ENCODE results near the gene ZC3H10. TPM values are rescaled to one million over a fixed set of nuclear protein-coding genes. Genes with fewer than 3 reads are reported as not detected.

The ZC3H10 gene
- total RNA-seq, 5 donors from 2014 or later (not counting 1 experiment from before 2014, with no cell fraction given): 8.4 to 15.1 (median 11.4) TPM

GRCh38 chr12:56104109-56104814, 13.8 kb upstream of the ZC3H10 start, which contains the start of gene PA2G4:
Gene PA2G4 (plus strand): TSS chr12:56104559. CDS start chr12:56104738, 179 bp downstream.
- under 1% methylated on average over 50 of the region's 60 CpGs for WGBS (ENCODE audit: insufficient coverage)

GRCh38 chr12:56104815-56105608, 13.1 kb upstream of the ZC3H10 start:
- H3K4me3 Mint-ChIP-seq: peak overlapping the region; percentile 94 to 98 (median 96)
- peak overlapping the region; percentile 99 to 100 for H3K27ac Mint-ChIP-seq
- H3K36me3 Mint-ChIP-seq: peaks cover 31% of the 10 kb centered on the region
- POLR2A ChIA-PET: interaction anchor here (0.6 to 2.1 kb wide), 6 partner anchors 12 to 334 kb away, joined by 3 to 7 read pairs (median 4); partner anchors contain the start of gene RPL41 (in 1 of the 2)
- DNase-seq: peak in 5 of 35 experiments; percentile 10 to 28 (median 11)
- no peaks in the 10 kb centered on the region for H3K9me3 Mint-ChIP-seq
- CTCF ChIA-PET: interaction anchor here (0.6 to 2.0 kb wide), 15 partner anchors 12 to 375 kb away, joined by 3 to 11 read pairs (median 4); partner anchors contain the start of genes CNPY2 (in 1 of the 2), COQ10A (in 1 of the 2), ESYT1 (in 1 of the 2) and RAB5B (in 1 of the 2)
- Histone ChIP-seq H3K27ac (ENCODE audit: low read length) (peak overlapping the region; percentile 72), H3K27me3 (replicated peaks in 1 of 2; ENCODE audit: control insufficient read depth in 2 of 2, extremely low read depth in 1 of 2, insufficient read depth in 2 of 2, low read length in 1 of 2) (no peaks in the 10 kb centered on the region), H3K4me3 (ENCODE audit: control insufficient read depth in 1 of 2, extremely low read depth in 1 of 2, low read length in 1 of 2) (peak overlapping the region; percentile 73 to 92), H3K36me3 (ENCODE audit: control insufficient read depth in 2 of 2, extremely low read depth in 1 of 2, insufficient read depth in 1 of 2, low read length in 1 of 2) (peaks cover 7 to 33% of the 10 kb centered on the region in 2 donors), H3K4me1 (ENCODE audit: control insufficient read depth in 1 of 2, extremely low read depth in 1 of 2, insufficient read depth in 2 of 2, low read length in 2 of 2) (peaks cover 35 to 49% of the 10 kb centered on the region in 2 experiments), H3K9me3 (no peaks in the 10 kb centered on the region)
- H3K27me3 Mint-ChIP-seq: no peaks in the 10 kb centered on the region
- 0% methylated on average over 37 of the region's 40 CpGs for WGBS (ENCODE audit: insufficient coverage)
- ATAC-seq (replicated peaks in 1 of 4): peak; percentile 2 to 6 (median 6)
- H3K4me1 Mint-ChIP-seq: peaks cover 53 to 63% (median 60%) of the 10 kb centered on the region in 3 donors

More at GRCh38 chr12:56104109-56104814, 13.8 kb upstream of the ZC3H10 start, which contains the start of gene PA2G4:
- peak within 1 kb of the TSS; percentile 72 for H3K27ac ChIP-seq (ENCODE audit: low read length)
- Mint-ChIP-seq H3K4me1 (peaks cover 55 to 66% (median 63%) of the 10 kb centered on the region in 3 donors), H3K27me3 (no peaks in the 10 kb centered on the region), H3K36me3 (peaks cover 25% of the 10 kb centered on the region), H3K9me3 (no peaks in the 10 kb centered on the region), H3K4me3 (peak within 1 kb of the TSS; percentile 94 to 98 (median 96)), H3K27ac (peak within 1 kb of the TSS; percentile 99 to 100)
- H3K4me3 ChIP-seq (ENCODE audit: control insufficient read depth in 1 of 2, extremely low read depth in 1 of 2, low read length in 1 of 2): peak within 1 kb of the TSS; percentile 73 to 92
- H3K27me3 ChIP-seq (replicated peaks in 1 of 2; ENCODE audit: control insufficient read depth in 2 of 2, extremely low read depth in 1 of 2, insufficient read depth in 2 of 2, low read length in 1 of 2): no peaks in the 10 kb centered on the region
- ChIA-PET POLR2A (interaction anchor here (0.6 to 2.1 kb wide), 8 partner anchors 12 to 334 kb away, joined by 3 to 7 read pairs (median 4); partner anchors contain the start of genes RAB5B (in 1 of the 2), RNF41 (in 1 of the 2) and RPL41 (in 1 of the 2)), CTCF (interaction anchor here (0.8 to 2.0 kb wide), 16 partner anchors 13 to 286 kb away, joined by 3 to 11 read pairs (median 4); partner anchors contain the start of genes CNPY2 (in 1 of the 2), COQ10A (in 1 of the 2), ESYT1 (in 1 of the 2) and ORMDL2 (in 1 of the 2))
- peaks cover 7 to 26% of the 10 kb centered on the region in 2 donors for H3K36me3 ChIP-seq (ENCODE audit: control insufficient read depth in 2 of 2, extremely low read depth in 1 of 2, insufficient read depth in 1 of 2, low read length in 1 of 2)
- peaks cover 35 to 49% of the 10 kb centered on the region in 2 experiments for H3K4me1 ChIP-seq (ENCODE audit: control insufficient read depth in 1 of 2, extremely low read depth in 1 of 2, insufficient read depth in 2 of 2, low read length in 2 of 2)
- H3K9me3 ChIP-seq: no peaks in the 10 kb centered on the region
- peak; percentile 87 to 93 (median 90) for ATAC-seq (replicated peaks in 1 of 4)
- DNase-seq: peak; percentile 85 to 96 (median 91)

GRCh38 chr12:56105609-56105902, 12.5 kb upstream of the ZC3H10 start:
- peaks cover 52 to 61% (median 59%) of the 10 kb centered on the region in 3 donors for H3K4me1 Mint-ChIP-seq
- no peaks in the 10 kb centered on the region for H3K9me3 ChIP-seq
- H3K27ac ChIP-seq (ENCODE audit: low read length): no peak overlapping the region
- peaks cover 35 to 49% of the 10 kb centered on the region in 2 experiments for H3K4me1 ChIP-seq (ENCODE audit: control insufficient read depth in 1 of 2, extremely low read depth in 1 of 2, insufficient read depth in 2 of 2, low read length in 2 of 2)
- WGBS (ENCODE audit: insufficient coverage): no CpG with 5 or more reads among the region's 2 CpGs
- peak overlapping the region; percentile 73 to 92 for H3K4me3 ChIP-seq (ENCODE audit: control insufficient read depth in 1 of 2, extremely low read depth in 1 of 2, low read length in 1 of 2)
- H3K36me3 ChIP-seq (ENCODE audit: control insufficient read depth in 2 of 2, extremely low read depth in 1 of 2, insufficient read depth in 1 of 2, low read length in 1 of 2): peaks cover 7 to 39% of the 10 kb centered on the region in 2 donors
- no peak for DNase-seq
- H3K27me3 ChIP-seq (replicated peaks in 1 of 2; ENCODE audit: control insufficient read depth in 2 of 2, extremely low read depth in 1 of 2, insufficient read depth in 2 of 2, low read length in 1 of 2): no peaks in the 10 kb centered on the region
- CTCF ChIA-PET: interaction anchor here in 1 of 2 donors (1.1 to 1.8 kb wide), 2 partner anchors 13 to 21 kb away, joined by 3 to 9 read pairs; partner anchors contain the start of gene ZC3H10
- H3K4me3 Mint-ChIP-seq: peak overlapping the region; percentile 94 to 98 (median 96)
- peak overlapping the region; percentile 99 to 100 for H3K27ac Mint-ChIP-seq
- ATAC-seq (replicated peaks in 1 of 4): no peak
- H3K27me3 Mint-ChIP-seq: no peaks in the 10 kb centered on the region
- H3K36me3 Mint-ChIP-seq: peaks cover 35% of the 10 kb centered on the region
- POLR2A ChIA-PET: interaction anchor here in 1 of 2 donors (2.1 kb wide), 1 partner anchor 26 kb away, joined by 7 read pairs; no protein-coding TSS in a partner anchor
- no peaks in the 10 kb centered on the region for H3K9me3 Mint-ChIP-seq

- Histone ChIP-seq H3K27me3 (replicated peaks in 1 of 2; ENCODE audit: control insufficient read depth in 2 of 2, extremely low read depth in 1 of 2, insufficient read depth in 2 of 2, low read length in 1 of 2) (no peaks in the 10 kb centered on the region), H3K4me3 (ENCODE audit: control insufficient read depth in 1 of 2, extremely low read depth in 1 of 2, low read length in 1 of 2) (no peak overlapping the region), H3K27ac (ENCODE audit: low read length) (no peak overlapping the region), H3K9me3 (no peaks in the 10 kb centered on the region), H3K4me1 (ENCODE audit: control insufficient read depth in 1 of 2, extremely low read depth in 1 of 2, insufficient read depth in 2 of 2, low read length in 2 of 2) (peaks cover 23 to 34% of the 10 kb centered on the region in 2 experiments), H3K36me3 (ENCODE audit: control insufficient read depth in 2 of 2, extremely low read depth in 1 of 2, insufficient read depth in 1 of 2, low read length in 1 of 2) (peaks cover 7 to 56% of the 10 kb centered on the region in 2 donors)
- H3K36me3 Mint-ChIP-seq: peaks cover 47% of the 10 kb centered on the region
- no peaks in the 10 kb centered on the region for H3K27me3 Mint-ChIP-seq
- H3K4me3 Mint-ChIP-seq: peak overlapping the region in 1 of 3 donors; percentile 50
- whole genome bisulfite sequencing (ENCODE audit: insufficient coverage): 89% methylated on average over 1 of the region's 3 CpGs
- DNase-seq (no peak), ATAC-seq (replicated peaks in 1 of 4) (no peak)
- peak overlapping the region; percentile 31 to 76 for H3K27ac Mint-ChIP-seq
- ChIA-PET CTCF (interaction anchor here (0.5 to 0.9 kb wide), 2 partner anchors 60 to 217 kb away, joined by 3 to 5 read pairs; no protein-coding TSS in a partner anchor), POLR2A (interaction anchor here (0.5 to 0.8 kb wide), 2 partner anchors 111 to 1669 kb away, joined by 3 to 4 read pairs; no protein-coding TSS in a partner anchor)
- no peaks in the 10 kb centered on the region for H3K9me3 Mint-ChIP-seq
- H3K4me1 Mint-ChIP-seq: peaks cover 39 to 45% (median 44%) of the 10 kb centered on the region in 3 donors
These were observed 10.8 kb upstream of the ZC3H10 start for GRCh38 chr12:56107242-56107641.

GRCh38 chr12:56110571-56110970, 7.5 kb upstream of the ZC3H10 start:
- no peak overlapping the region for H3K27ac ChIP-seq (ENCODE audit: low read length)
- H3K27ac Mint-ChIP-seq: no peak overlapping the region
- no peak overlapping the region for H3K4me3 ChIP-seq (ENCODE audit: control insufficient read depth in 1 of 2, extremely low read depth in 1 of 2, low read length in 1 of 2)
- CTCF ChIA-PET: interaction anchor here in 1 of 2 donors (0.5 kb wide), 1 partner anchor 30 kb away, joined by 5 read pairs; no protein-coding TSS in a partner anchor
- peaks cover 59% of the 10 kb centered on the region for H3K36me3 Mint-ChIP-seq
- no CpG with 5 or more reads among the region's 5 CpGs for WGBS (ENCODE audit: insufficient coverage)
- ATAC-seq (replicated peaks in 1 of 4) (no peak), DNase-seq (no peak)
- H3K27me3 Mint-ChIP-seq: no peaks in the 10 kb centered on the region
- H3K9me3 ChIP-seq: no peaks in the 10 kb centered on the region
- peaks cover 8 to 14% of the 10 kb centered on the region in 2 experiments for H3K4me1 ChIP-seq (ENCODE audit: control insufficient read depth in 1 of 2, extremely low read depth in 1 of 2, insufficient read depth in 2 of 2, low read length in 2 of 2)
- H3K4me3 Mint-ChIP-seq: no peak overlapping the region
- no peaks in the 10 kb centered on the region for H3K27me3 ChIP-seq (replicated peaks in 1 of 2; ENCODE audit: control insufficient read depth in 2 of 2, extremely low read depth in 1 of 2, insufficient read depth in 2 of 2, low read length in 1 of 2)
- no peaks in the 10 kb centered on the region for H3K9me3 Mint-ChIP-seq
- H3K36me3 ChIP-seq (ENCODE audit: control insufficient read depth in 2 of 2, extremely low read depth in 1 of 2, insufficient read depth in 1 of 2, low read length in 1 of 2): peaks cover 7 to 71% of the 10 kb centered on the region in 2 donors
- POLR2A ChIA-PET: interaction anchor here in 1 of 2 donors (0.6 kb wide), 1 partner anchor 41 kb away, joined by 3 read pairs; no protein-coding TSS in a partner anchor
- H3K4me1 Mint-ChIP-seq: peaks cover 15 to 20% (median 19%) of the 10 kb centered on the region in 3 donors

All from T-cell (primary cell).